ENCODE data around the gene DNAH6. TPM values are rescaled to one million over a fixed set of nuclear protein-coding genes. Genes with fewer than 3 reads are reported as not detected.

The DNAH6 gene
- total RNA-seq, 1 donor from 2014 or later: not detected

DNA sequence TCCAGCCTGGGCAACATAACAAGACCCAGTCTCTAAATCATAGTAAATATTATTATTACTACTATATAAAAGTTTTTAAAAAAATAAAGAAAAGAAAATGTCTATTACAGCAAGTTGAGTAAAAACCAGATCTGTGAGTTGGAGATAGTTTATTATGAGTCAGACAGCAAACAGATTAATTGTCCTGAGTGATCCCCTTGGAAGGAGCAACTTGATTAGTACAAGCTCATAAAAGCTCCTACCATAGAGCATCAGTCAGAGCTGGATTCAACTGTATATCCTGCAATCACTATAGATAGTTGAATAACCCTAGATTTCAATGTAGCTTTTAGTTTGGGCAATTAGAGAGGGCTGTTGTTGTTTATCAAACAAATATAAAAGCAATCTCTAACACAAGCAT is 280.5 kb downstream of the DNAH6 start:
- TF ChIP-seq, protein P1, sequence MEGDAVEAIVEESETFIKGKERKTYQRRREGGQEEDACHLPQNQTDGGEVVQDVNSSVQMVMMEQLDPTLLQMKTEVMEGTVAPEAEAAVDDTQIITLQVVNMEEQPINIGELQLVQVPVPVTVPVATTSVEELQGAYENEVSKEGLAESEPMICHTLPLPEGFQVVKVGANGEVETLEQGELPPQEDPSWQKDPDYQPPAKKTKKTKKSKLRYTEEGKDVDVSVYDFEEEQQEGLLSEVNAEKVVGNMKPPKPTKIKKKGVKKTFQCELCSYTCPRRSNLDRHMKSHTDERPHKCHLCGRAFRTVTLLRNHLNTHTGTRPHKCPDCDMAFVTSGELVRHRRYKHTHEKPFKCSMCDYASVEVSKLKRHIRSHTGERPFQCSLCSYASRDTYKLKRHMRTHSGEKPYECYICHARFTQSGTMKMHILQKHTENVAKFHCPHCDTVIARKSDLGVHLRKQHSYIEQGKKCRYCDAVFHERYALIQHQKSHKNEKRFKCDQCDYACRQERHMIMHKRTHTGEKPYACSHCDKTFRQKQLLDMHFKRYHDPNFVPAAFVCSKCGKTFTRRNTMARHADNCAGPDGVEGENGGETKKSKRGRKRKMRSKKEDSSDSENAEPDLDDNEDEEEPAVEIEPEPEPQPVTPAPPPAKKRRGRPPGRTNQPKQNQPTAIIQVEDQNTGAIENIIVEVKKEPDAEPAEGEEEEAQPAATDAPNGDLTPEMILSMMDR (IDR thresholded peaks at IDR 0.05): no peak
- H3K4me3 ChIP-seq: no peak overlapping the region
- H3K9me3 ChIP-seq: no peaks in the 10 kb centered on the region
- intact Hi-C loops (cut with DNase I): no loop called here
- H3K4me1 ChIP-seq: no peaks in the 10 kb centered on the region
- no peak for DNase-seq (ENCODE audit: low spot score in 2 of 2)
- H3K27ac ChIP-seq: no peak overlapping the region
- H3K36me3 ChIP-seq: no peaks in the 10 kb centered on the region
- H3K27me3 ChIP-seq: no peaks in the 10 kb centered on the region

DNA sequence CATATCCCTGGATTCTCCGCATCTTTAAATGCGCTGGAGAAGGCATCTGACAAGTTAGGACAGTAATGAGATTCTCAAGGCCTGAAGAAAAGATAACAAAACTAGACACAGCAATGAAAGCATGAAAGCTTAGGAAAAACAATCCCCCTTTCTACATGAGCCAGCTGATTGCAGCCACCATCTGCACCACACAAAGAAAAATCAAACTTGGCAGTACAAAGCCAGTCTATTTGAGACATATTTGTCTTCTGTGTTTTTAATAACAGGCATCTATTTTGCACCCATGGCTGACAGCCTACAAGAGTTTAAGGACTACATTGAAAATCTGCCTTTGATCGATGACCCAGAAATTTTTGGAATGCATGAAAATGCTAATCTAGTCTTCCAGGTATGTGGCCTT is 281.0 kb downstream of the DNAH6 start:
- Histone ChIP-seq H3K9me3 (no peaks in the 10 kb centered on the region), H3K36me3 (no peaks in the 10 kb centered on the region), H3K4me1 (no peaks in the 10 kb centered on the region), H3K4me3 (no peak overlapping the region), H3K27ac (no peak overlapping the region), H3K27me3 (no peaks in the 10 kb centered on the region)
- intact Hi-C loops (cut with DNase I): no loop called here
- TF ChIP-seq, protein P1 (IDR thresholded peaks at IDR 0.05): no peak
- no peak for DNase-seq (ENCODE audit: low spot score in 2 of 2)

DNA sequence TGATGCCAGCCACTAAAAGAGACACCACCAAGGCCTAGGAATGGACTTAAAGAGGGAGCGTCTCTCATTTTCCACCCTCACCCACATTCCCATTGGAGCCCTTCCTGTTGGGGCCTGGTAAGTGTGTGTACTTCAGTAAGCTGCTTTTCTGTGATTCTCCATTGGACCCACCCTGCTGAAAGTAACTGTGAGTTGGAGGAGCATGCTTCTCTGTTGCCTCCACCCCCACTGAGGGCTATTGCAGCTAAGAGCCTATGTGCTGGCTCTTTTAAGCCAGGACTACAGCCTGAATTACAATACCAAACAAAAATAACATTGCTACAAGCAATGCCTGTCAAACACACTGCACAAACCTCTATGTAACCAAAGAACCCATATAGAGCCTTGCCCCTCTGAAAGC is 283.5 kb downstream of the DNAH6 start:
- DNase-seq (ENCODE audit: low spot score in 2 of 2): no peak
- Histone ChIP-seq H3K27ac (no peak overlapping the region), H3K9me3 (no peaks in the 10 kb centered on the region), H3K27me3 (no peaks in the 10 kb centered on the region), H3K4me1 (no peaks in the 10 kb centered on the region), H3K36me3 (no peaks in the 10 kb centered on the region), H3K4me3 (no peak overlapping the region)
- intact Hi-C loops (cut with DNase I): no loop called here
- TF ChIP-seq, protein P1 (IDR thresholded peaks at IDR 0.05): no peak

GRCh38 chr2:84800194-84800805 is 284.0 kb downstream of the DNAH6 start:
- Histone ChIP-seq H3K36me3 (no peaks in the 10 kb centered on the region), H3K27ac (no peak overlapping the region), H3K4me3 (no peak overlapping the region), H3K27me3 (no peaks in the 10 kb centered on the region), H3K9me3 (no peaks in the 10 kb centered on the region), H3K4me1 (no peaks in the 10 kb centered on the region)
- DNase-seq (ENCODE audit: low spot score in 2 of 2): no peak
- TF ChIP-seq, protein P1 (IDR thresholded peaks at IDR 0.05): no peak
- intact Hi-C loops (cut with DNase I): no loop called here

GRCh38 chr2:84801811-84802210 is 285.5 kb downstream of the DNAH6 start:
- Histone ChIP-seq H3K27ac (no peak overlapping the region), H3K9me3 (no peaks in the 10 kb centered on the region), H3K27me3 (no peaks in the 10 kb centered on the region), H3K4me3 (no peak overlapping the region), H3K4me1 (peaks cover 0 to 2% of the 10 kb centered on the region in 2 donors), H3K36me3 (no peaks in the 10 kb centered on the region)
- TF ChIP-seq, protein P1 (IDR thresholded peaks at IDR 0.05): no peak
- intact Hi-C loops (cut with DNase I): no loop called here
- no peak for DNase-seq (ENCODE audit: low spot score in 2 of 2)

Measured in ascending aorta (tissue), 2 donors.